Measurements from ENCODE around the gene PAPOLA. TPM values are rescaled to one million over a fixed set of nuclear protein-coding genes. Genes with fewer than 3 reads are reported as not detected.
A peak's percentile ranks its signal among the peaks of the same experiment; 100 is the strongest.

PAPOLA gene
- total RNA-seq, 1 donor from 2014 or later: 64.2 TPM

DNA sequence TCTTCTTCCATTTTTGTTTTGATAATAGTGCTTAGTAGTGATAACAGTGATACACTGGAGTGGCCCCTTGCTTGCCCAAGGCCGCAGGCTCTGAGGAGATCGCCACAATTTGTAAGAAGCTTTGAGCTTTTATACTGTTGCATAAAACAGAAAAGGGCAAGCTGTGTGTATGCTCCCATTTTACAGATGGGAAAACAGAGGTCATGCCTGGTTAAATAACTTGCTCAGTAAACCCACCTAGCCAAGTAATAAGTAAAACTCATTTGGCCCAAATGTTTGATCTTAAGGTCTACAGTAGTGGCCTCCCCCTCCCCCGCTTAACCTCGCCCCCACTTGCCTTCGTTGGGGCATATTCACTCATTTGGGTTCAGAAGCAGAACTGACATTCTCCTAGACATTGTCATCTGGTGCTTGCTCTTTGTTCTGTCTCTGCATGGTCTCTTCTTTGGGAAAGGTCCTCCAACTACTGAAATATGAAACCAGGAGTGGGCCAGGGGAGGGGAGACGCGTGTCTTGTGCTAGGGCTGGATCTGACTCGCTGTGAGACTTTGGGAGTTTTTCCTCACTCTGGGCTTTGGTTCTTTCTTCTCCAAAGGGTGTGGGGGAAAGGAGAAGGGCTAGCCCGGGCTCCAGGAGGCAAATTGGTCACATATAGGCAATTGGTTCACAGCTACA is 88.1 kb downstream of the PAPOLA start:
- Histone ChIP-seq H3K4me3 (no peak overlapping the region), H3K9me3 (no peaks in the 10 kb centered on the region), H3K36me3 (no peaks in the 10 kb centered on the region), H3K4me1 (peaks cover 0 to 3% of the 10 kb centered on the region in 2 donors), H3K27ac (no peak overlapping the region), H3K27me3 (peaks cover 7% of the 10 kb centered on the region)
- no peak for DNase-seq (ENCODE audit: low spot score in 2 of 2)
- intact Hi-C loops (cut with DNase I): no loop called here
- TF ChIP-seq, protein P1, sequence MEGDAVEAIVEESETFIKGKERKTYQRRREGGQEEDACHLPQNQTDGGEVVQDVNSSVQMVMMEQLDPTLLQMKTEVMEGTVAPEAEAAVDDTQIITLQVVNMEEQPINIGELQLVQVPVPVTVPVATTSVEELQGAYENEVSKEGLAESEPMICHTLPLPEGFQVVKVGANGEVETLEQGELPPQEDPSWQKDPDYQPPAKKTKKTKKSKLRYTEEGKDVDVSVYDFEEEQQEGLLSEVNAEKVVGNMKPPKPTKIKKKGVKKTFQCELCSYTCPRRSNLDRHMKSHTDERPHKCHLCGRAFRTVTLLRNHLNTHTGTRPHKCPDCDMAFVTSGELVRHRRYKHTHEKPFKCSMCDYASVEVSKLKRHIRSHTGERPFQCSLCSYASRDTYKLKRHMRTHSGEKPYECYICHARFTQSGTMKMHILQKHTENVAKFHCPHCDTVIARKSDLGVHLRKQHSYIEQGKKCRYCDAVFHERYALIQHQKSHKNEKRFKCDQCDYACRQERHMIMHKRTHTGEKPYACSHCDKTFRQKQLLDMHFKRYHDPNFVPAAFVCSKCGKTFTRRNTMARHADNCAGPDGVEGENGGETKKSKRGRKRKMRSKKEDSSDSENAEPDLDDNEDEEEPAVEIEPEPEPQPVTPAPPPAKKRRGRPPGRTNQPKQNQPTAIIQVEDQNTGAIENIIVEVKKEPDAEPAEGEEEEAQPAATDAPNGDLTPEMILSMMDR (IDR thresholded peaks at IDR 0.05): no peak

GRCh38 chr14:96592591-96593386 is 90.6 kb downstream of the PAPOLA start:
- Histone ChIP-seq H3K27ac (no peak overlapping the region), H3K4me1 (peaks cover 0 to 3% of the 10 kb centered on the region in 2 donors), H3K9me3 (no peaks in the 10 kb centered on the region), H3K4me3 (peak overlapping the region; percentile 35 to 54), H3K36me3 (no peaks in the 10 kb centered on the region), H3K27me3 (peaks cover 7% of the 10 kb centered on the region)
- DNase-seq (ENCODE audit: low spot score in 2 of 2): no peak
- TF ChIP-seq, protein P1 (IDR thresholded peaks at IDR 0.05): no peak
- intact Hi-C loops (cut with DNase I): no loop called here

GRCh38 chr14:96594961-96595360 is 92.8 kb downstream of the PAPOLA start:
- Histone ChIP-seq H3K4me1 (peaks cover 0 to 3% of the 10 kb centered on the region in 2 donors), H3K27me3 (peaks cover 7% of the 10 kb centered on the region), H3K4me3 (no peak overlapping the region), H3K36me3 (no peaks in the 10 kb centered on the region), H3K27ac (no peak overlapping the region), H3K9me3 (no peaks in the 10 kb centered on the region)
- TF ChIP-seq, protein P1 (IDR thresholded peaks at IDR 0.05): no peak
- intact Hi-C loops (cut with DNase I): no loop called here
- DNase-seq (ENCODE audit: low spot score in 2 of 2): no peak

DNA sequence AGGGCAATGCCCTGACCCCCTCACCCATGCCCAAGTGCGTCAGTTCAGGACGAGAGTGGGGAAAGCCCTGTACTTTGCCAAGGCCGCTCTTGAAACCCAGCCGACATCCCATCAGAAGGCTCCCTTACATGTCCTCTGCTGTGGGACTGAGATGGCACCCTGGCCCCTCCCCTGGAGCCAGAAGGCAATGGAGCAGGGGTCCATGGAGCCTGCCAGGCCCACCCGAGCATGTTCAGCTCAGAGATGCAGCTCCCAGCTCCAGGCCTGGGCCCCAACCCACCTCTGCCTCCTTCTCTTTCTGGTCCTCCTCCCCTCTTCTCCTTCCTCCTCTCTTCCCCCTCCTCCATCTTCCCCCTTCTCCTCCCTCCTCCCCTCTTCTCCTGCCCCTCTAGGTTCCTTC is 95.5 kb downstream of the PAPOLA start:
- no peak for DNase-seq (ENCODE audit: low spot score in 2 of 2)
- Histone ChIP-seq H3K4me3 (no peak overlapping the region), H3K9me3 (no peaks in the 10 kb centered on the region), H3K27me3 (peaks cover 1% of the 10 kb centered on the region), H3K27ac (no peak overlapping the region), H3K4me1 (peaks cover 0 to under 1% of the 10 kb centered on the region in 2 donors), H3K36me3 (no peaks in the 10 kb centered on the region)
- TF ChIP-seq, protein P1 (IDR thresholded peaks at IDR 0.05): no peak
- intact Hi-C loops (cut with DNase I): no loop called here

DNA sequence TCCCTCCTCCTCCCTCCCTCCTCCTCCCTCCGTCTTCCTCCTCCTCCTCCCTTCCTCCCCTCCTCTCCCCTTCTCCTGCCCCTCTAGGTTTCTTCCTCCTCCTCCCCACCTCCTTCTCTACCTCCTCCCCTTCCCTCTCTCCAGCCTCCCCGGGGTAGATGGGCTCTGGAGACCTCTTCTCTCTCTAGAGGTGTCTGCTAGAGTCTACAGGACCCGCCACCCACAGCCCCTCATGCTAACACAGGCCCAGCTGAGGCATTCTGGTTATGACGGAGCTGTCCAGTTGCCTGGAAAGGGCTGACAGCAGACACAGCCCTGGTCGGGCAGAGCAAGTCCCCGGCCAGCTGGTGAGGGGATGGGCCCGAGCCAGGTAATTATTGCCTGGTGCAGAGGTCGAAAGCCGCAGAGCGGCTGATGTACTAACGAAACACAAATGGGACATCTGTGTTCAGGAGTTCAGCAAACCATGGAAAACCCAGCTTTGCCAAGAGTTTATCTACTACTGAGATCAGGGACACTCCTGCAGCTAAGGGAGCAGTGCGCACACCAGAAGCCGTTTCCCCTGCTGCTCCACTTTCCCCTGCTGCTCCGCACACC is 96.2 kb downstream of the PAPOLA start:
- Histone ChIP-seq H3K4me1 (no peaks in the 10 kb centered on the region), H3K36me3 (no peaks in the 10 kb centered on the region), H3K27ac (no peak overlapping the region), H3K4me3 (no peak overlapping the region), H3K27me3 (no peaks in the 10 kb centered on the region), H3K9me3 (no peaks in the 10 kb centered on the region)
- no peak for DNase-seq (ENCODE audit: low spot score in 2 of 2)
- TF ChIP-seq, protein P1 (IDR thresholded peaks at IDR 0.05): no peak
- intact Hi-C loops (cut with DNase I): no loop called here
